GM10248 (cell line): ENCODE results near the gene BRINP2.

Experiments
- CTCF ChIA-PET: fragments of 300-600 bp; sonication (Branson Sonifier 250); formaldehyde crosslinking; extraction: SDS; loops from one replicate; lab custom pipeline; 2021; ENCODE audit warnings: antibody characterized with exemption; lab: Yijun Ruan, JAX
- POLR2A ChIA-PET: fragments of 350-650 bp; sonication (Branson Sonifier 250); formaldehyde crosslinking; extraction: SDS; loops from one replicate; lab custom pipeline; 2020; ENCODE audit warnings: antibody characterized with exemption; lab: Yijun Ruan, JAX
- DNase-seq: peaks from one replicate; pipeline ENCODE4 v3.0.0; 2012; ENCODE audit errors: extremely low spot score
- CTCF ChIP-seq: IDR thresholded peaks from 2 replicates; pipeline ENCODE4 v1.5.1; 2012; ENCODE audit warnings: mild to moderate bottlenecking, low read depth; ENCODE audit errors: extremely low read depth, missing control alignments, control extremely low read depth

BRINP2 gene

DNA sequence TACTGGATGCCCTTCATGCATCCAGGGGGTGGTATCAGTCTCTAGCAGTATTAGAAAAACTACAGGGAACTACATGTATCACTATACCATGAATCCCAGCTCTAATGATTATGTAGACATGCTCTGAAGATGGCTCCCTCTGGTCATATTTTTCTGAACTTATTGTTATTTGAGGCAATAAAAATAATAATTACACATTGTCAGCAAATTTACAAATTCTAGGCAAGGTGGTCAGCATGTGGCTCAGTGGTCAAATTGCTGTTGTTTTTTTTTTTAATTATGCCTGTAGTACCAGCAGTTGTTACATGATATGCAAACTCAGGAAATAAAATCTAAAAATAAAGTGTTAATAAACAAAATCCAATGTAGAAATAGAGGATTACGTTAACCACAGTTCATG is 28.7 kb upstream of the BRINP2 start:
- CTCF ChIA-PET, result interaction anchor here (1.2 to 1.9 kb wide), 2 partner anchors 10 to 15 kb away, joined by 3 to 7 read pairs; no protein-coding TSS in a partner anchor
- TF ChIP-seq CTCF, result no peak

DNA sequence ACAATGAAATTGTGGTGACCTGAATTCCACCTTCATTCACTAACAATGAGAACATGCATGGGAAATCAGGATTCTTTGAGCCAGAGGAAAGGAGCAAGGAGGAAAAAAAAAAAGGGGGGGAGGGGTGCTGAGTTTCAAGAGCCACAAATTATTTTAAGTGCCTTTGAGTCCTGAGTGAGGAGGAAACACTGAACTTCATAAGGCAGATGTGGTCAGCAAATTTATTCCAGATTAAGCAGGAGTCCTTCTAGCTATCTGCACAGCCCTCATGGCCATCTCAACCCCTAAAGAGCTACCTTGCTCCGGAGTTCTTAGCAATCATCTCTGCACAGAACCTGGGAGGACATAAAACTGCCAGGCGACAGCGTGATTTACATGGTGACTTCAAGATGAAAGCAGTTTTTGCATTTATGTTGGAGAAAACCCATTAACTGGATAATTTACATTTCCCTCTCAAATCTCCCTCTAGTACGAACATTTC is 27.9 kb upstream of the BRINP2 start:
- no peak for TF ChIP-seq CTCF
- ChIA-PET CTCF (no interaction called here), POLR2A (no interaction called here)
- no peak for DNase-seq

More for the DNA sequence above, 28.7 kb upstream of the BRINP2 start:
- no peak for DNase-seq
- POLR2A ChIA-PET, result no interaction called here

DNA sequence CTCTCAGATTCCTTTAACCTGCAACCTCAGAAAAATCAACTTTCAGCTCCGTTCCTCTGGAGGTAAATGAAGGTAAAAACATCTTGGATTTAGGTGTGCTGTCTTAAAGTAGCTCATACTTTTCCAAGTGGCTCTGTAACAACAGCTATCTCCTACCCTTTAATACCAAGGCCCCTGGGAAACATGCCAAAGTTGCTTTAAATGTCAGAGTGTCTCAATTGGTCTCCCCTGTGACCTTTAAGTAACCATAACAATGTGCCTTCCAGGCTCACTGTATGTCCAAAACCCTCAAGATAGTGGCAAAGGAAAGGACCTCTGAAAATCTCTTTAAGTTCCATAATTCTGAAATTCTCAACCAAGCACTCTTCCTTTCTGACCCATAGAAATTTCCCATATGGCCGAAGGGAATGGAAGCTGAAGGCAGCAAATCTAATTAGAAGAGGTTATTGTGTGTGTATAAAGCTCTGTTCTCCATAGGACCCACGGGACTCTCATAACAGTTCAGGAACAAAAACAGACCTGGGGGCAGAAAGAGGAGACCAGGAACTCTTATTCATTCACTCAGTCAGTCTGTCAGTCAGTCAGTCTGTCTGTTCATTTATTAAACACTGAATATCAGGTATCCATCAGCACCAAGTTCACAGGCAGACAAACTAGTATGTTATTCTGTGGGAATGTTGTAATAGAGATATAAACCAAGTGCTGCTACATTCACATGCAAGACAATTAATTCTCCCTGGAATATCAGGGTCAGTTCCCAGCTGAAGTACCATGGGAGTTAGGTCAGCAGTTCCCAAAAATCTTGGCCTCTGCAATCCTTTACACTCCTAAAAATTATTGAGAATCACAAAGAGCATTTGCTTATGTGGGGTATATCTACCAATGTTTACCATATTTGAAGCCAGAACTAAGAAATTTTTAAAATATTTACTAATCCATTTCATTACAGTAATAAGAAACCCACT is 25.4 kb upstream of the BRINP2 start:
- CTCF ChIA-PET, result interaction anchor here (1.1 to 1.4 kb wide), 2 partner anchors 10 to 11 kb away, joined by 4 read pairs; no protein-coding TSS in a partner anchor
- POLR2A ChIA-PET, result no interaction called here
- no peak for TF ChIP-seq CTCF
- no peak for DNase-seq

DNA sequence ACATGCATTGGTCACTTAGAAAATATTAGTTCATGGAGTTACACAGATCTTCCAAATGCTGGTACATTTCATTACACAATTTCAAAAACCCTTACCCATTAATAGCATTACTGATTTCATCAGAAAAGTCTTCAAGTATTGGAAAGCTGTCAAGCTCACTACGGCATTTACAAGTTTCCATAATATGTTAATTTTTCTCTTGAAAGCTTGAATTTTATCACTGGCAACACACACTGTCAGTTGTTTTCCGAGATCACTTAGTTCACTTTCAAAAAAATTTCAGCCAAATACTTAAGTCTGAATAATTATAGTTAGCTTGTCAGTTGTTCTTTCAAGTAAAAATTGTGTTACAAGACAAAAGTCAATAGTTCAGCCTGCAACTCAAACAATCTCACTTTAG is 24.3 kb upstream of the BRINP2 start:
- CTCF ChIA-PET, result interaction anchor here (1.3 kb wide), 1 partner anchor 11 kb away, joined by 6 read pairs; no protein-coding TSS in a partner anchor

DNA sequence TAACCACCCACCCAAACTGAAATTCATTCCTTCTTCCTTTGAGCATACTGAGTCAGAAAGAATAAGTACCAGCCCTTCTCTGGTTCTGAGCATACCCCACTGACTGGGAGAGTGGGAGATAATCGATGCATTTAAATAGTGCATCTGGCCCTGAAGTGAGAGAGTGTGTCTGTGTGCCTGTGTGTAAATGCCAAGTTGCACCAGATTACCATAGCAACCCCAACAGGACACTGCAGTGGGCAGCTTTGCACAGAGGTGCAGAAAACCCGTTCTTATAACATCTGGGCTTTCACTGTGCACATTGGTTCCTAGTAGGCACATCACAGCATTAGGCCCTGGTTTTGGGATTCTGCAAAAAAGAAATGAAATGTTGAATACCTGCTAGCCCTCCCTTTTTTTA is 8.5 kb upstream of the BRINP2 start:
- ChIA-PET POLR2A (no interaction called here), CTCF (no interaction called here)

More for the DNA sequence above, 24.3 kb upstream of the BRINP2 start:
- POLR2A ChIA-PET, result no interaction called here
- TF ChIP-seq CTCF, result no peak
- no peak for DNase-seq

GRCh38 chr1:177163844-177164379 is 6.8 kb upstream of the BRINP2 start:
- DNase-seq, result no peak
- POLR2A ChIA-PET, result no interaction called here
- no peak for TF ChIP-seq CTCF
- CTCF ChIA-PET, result interaction anchor here (1.1 to 1.2 kb wide), 2 partner anchors 17 to 18 kb away, joined by 4 to 6 read pairs; no protein-coding TSS in a partner anchor

More for the DNA sequence above, 8.5 kb upstream of the BRINP2 start:
- DNase-seq, result no peak
- no peak for TF ChIP-seq CTCF
